ENCODE results near the gene C16orf74. TPM values are rescaled to one million over a fixed set of nuclear protein-coding genes. Genes with fewer than 3 reads are reported as not detected.

C16orf74 gene
- polyA plus RNA-seq, 6 donors from 2014 or later = 106 to 243 (median 143) TPM

- Mint-ChIP-seq H3K27me3 (no peaks in the 10 kb centered on the region), H3K4me1 (peaks cover 14 to 32% (median 24%) of the 10 kb centered on the region in 3 donors), H3K4me3 (no peak overlapping the region), H3K27ac (no peak overlapping the region), H3K9me3 (no peaks in the 10 kb centered on the region), H3K36me3 (no peaks in the 10 kb centered on the region)
- DNase-seq (no peak), ATAC-seq (ENCODE audit: low read depth in 2 of 2) (no peak)
These were observed 14.9 kb upstream of the C16orf74 start for GRCh38 chr16:85765767-85766166.

DNA sequence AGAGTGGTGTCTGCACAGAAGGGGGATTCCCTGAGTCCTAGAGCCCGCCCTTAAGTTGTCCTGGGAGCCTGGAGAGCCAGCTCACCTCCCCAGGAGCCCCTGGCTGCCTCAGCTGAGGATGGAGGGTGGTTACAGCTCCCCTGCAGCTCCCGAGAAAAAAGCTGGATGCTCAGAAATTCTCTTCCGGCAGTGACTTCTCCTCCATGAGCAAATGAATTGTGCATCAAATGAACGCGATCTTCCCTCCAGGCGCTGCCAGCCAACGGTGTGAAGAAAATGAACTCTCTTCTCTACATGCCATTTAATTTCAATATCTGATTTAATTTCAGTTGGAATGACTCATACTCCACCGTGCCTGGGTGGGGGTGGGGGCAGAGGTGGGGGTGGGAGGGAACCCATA lies 14.3 kb upstream of the C16orf74 start:
- ATAC-seq (ENCODE audit: low read depth in 2 of 2) = no peak
- Mint-ChIP-seq H3K27me3 (no peaks in the 10 kb centered on the region), H3K4me3 (peak overlapping the region in 1 of 8 donors; percentile 30), H3K36me3 (no peaks in the 10 kb centered on the region), H3K9me3 (no peaks in the 10 kb centered on the region), H3K4me1 (peaks cover 17 to 36% (median 29%) of the 10 kb centered on the region in 3 donors), H3K27ac (no peak overlapping the region)
- no peak for DNase-seq

DNA sequence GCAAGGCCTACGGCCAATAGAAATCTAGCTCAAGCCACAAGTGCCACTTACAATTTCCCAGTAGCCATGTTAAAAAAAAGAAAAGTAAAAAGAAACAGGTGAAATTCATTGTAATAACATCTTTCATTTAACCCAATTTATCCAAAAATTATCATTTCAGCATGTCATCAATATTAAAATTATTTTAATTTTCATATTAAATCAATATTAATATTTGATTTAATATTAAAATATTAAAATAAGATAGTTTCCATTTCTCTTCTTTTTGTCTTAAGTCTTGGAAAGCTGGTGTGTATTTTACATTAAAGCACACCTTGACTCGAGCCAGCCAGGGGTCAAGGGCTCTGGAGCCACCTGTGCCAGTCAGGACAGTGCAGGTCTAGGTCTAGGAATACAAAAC lies 12.7 kb upstream of the C16orf74 start:
- DNase-seq (no peak), ATAC-seq (ENCODE audit: low read depth in 2 of 2) (no peak)
- peaks cover 0 to 10% (median 6%) of the 10 kb centered on the region in 7 donors for H3K9me3 Mint-ChIP-seq
- peaks cover 0 to 8% of the 10 kb centered on the region in 2 donors for H3K36me3 Mint-ChIP-seq
- peaks cover 31 to 52% (median 45%) of the 10 kb centered on the region in 3 donors for H3K4me1 Mint-ChIP-seq
- no peaks in the 10 kb centered on the region for H3K27me3 Mint-ChIP-seq
- H3K27ac Mint-ChIP-seq = peak overlapping the region in 2 of 6 donors; percentile 15 to 69
- H3K4me3 Mint-ChIP-seq = peak overlapping the region in 1 of 8 donors; percentile 30

DNA sequence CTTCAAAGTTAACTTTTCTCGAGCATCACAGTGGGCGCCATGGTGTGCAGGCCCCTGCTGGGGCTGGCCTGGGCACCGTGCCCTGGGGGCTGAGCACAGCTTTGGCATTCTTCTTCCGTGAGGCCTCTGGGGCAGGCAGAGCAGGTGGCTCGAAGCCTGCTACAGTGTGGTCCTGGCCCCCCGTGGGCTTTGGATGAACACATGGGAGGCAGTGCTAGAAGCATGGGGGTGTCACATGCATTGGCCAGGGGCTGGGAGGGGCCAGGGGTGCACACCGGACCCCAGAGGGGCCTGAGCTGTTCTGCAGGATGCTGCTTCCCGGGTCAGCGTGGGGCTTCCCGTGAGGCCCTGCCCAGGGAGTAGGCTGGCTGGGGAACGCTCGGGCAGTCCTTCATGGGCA lies 12.1 kb upstream of the C16orf74 start:
- no peak overlapping the region for H3K27ac Mint-ChIP-seq
- peaks cover 0 to 8% of the 10 kb centered on the region in 2 donors for H3K36me3 Mint-ChIP-seq
- H3K27me3 Mint-ChIP-seq = no peaks in the 10 kb centered on the region
- H3K4me3 Mint-ChIP-seq = no peak overlapping the region
- peaks cover 0 to 11% (median 6%) of the 10 kb centered on the region in 7 donors for H3K9me3 Mint-ChIP-seq
- DNase-seq (no peak), ATAC-seq (ENCODE audit: low read depth in 2 of 2) (no peak)
- H3K4me1 Mint-ChIP-seq = peaks cover 34 to 58% (median 50%) of the 10 kb centered on the region in 3 donors

DNA sequence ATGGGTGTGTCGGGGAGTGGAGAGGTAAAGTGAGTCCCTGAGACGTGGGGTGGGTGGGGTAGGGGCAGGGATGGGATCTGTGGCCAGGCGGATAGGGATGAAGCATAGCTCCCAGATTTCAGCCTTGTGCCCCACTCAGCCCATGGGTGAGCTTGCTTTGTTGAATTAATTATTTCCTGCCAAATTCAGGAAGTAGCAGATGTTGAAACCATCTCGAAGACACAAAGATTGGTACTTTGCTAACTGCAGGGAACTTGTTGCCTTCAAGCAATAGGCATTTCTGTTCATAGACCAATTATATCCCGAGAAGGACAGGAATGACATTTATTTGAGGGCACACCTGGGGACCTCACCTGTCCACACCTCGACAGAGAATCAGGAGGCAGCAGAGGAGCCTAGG lies 11.0 kb upstream of the C16orf74 start:
- peak overlapping the region in 6 of 8 donors; percentile 57 to 82 (median 66) for H3K4me3 Mint-ChIP-seq
- ATAC-seq (ENCODE audit: low read depth in 2 of 2) (peak in 1 of 2 donors; percentile 27), DNase-seq (peak; percentile 43)
- no peaks in the 10 kb centered on the region for H3K27me3 Mint-ChIP-seq
- peaks cover 43 to 65% (median 47%) of the 10 kb centered on the region in 3 donors for H3K4me1 Mint-ChIP-seq
- peak overlapping the region in 4 of 6 donors; percentile 49 to 93 (median 80) for H3K27ac Mint-ChIP-seq
- peaks cover 0 to 8% of the 10 kb centered on the region in 2 donors for H3K36me3 Mint-ChIP-seq
- H3K9me3 Mint-ChIP-seq = peaks cover 0 to 13% (median 6%) of the 10 kb centered on the region in 7 donors

DNA sequence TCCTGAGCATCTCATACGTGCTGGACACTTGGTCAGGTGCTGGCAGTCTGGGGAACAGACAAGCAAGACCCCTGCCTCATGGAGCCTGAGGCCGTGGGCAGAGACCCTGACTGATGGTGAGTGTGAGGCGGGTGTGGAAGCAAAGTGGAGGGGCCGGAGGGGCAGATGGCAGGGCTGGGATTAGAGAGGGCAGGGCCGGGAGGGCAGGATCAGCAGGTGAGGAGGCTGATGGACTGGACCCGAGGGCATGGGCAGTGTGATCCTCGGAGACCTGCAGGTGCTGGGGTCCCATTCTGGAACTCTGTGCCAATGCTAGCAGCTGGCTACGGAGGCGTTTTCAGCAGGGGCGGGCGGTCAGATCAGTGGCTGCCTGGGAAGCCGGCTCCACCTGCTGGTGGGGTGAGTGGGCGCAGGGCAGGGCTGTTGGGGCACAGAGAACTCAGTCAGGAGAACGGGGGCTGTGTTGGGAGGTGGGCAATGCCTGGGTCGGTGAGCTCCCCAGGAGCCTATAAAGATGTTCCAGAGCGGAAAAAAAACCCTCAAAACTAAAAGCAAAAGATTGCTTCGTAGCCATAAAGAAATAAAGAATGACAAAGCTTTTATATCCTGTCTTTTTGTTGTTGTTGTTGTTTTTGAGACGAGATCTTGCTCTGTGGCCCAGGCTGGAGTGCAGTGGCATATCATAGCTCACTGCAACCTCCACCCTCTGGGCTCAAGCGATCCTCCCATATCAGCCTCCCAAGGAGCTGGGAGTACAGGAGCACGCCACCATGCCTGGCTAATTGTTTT lies 8.9 kb upstream of the C16orf74 start:
- Mint-ChIP-seq H3K4me3 (peak overlapping the region; percentile 71 to 89 (median 82)), H3K9me3 (peaks cover 0 to 13% (median 6%) of the 10 kb centered on the region in 7 donors), H3K4me1 (peaks cover 57 to 80% (median 63%) of the 10 kb centered on the region in 3 donors), H3K27me3 (no peaks in the 10 kb centered on the region), H3K27ac (peak overlapping the region; percentile 36 to 100 (median 100)), H3K36me3 (peaks cover 0 to 8% of the 10 kb centered on the region in 2 donors)
- ATAC-seq (ENCODE audit: low read depth in 2 of 2) (peak in 1 of 2 donors; percentile 8), DNase-seq (peak; percentile 64)

DNA sequence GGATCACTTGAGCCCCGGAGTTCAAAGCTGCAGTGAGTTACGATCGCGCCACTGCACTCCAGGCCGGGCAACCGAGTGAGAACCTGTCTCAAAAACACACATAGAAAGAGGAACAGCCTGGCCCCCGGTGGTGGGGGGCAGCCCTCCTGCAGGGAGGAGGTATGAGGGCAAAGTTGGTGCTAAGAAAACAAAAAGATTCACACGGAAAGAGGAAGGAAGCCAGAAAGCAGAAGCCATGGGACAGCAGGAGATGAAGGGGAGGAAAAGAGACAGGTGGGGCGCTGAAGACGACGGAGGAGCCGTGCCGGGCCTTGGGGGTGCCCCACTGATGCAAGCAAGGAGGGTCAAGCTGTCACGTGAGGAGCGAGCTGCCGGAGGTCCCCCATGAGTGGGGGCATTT lies 8.2 kb upstream of the C16orf74 start:
- H3K4me1 Mint-ChIP-seq = peaks cover 64 to 86% (median 70%) of the 10 kb centered on the region in 3 donors
- DNase-seq (peak; percentile 86), ATAC-seq (ENCODE audit: low read depth in 2 of 2) (peak; percentile 27 to 35)
- peaks cover 0 to 13% (median 6%) of the 10 kb centered on the region in 7 donors for H3K9me3 Mint-ChIP-seq
- peaks cover 0 to 8% of the 10 kb centered on the region in 2 donors for H3K36me3 Mint-ChIP-seq
- peak overlapping the region; percentile 89 to 100 (median 100) for H3K27ac Mint-ChIP-seq
- peak overlapping the region; percentile 71 to 89 (median 82) for H3K4me3 Mint-ChIP-seq
- H3K27me3 Mint-ChIP-seq = no peaks in the 10 kb centered on the region

- ATAC-seq (ENCODE audit: low read depth in 2 of 2) = peak; percentile 9 to 11
These were observed 6.5 kb upstream of the C16orf74 start for GRCh38 chr16:85757341-85757822.

GRCh38 chr16:85755929-85756768 lies 5.3 kb upstream of the C16orf74 start:
- DNase-seq (peak; percentile 87), ATAC-seq (ENCODE audit: low read depth in 2 of 2) (peak; percentile 64 to 68)
- no peaks in the 10 kb centered on the region for H3K27me3 Mint-ChIP-seq
- peaks cover 75 to 95% (median 86%) of the 10 kb centered on the region in 3 donors for H3K4me1 Mint-ChIP-seq
- peaks cover 0 to 8% of the 10 kb centered on the region in 2 donors for H3K36me3 Mint-ChIP-seq
- H3K27ac Mint-ChIP-seq = peak overlapping the region; percentile 99 to 100 (median 100)
- H3K4me3 Mint-ChIP-seq = peak overlapping the region; percentile 83 to 96 (median 91)
- peaks cover 0 to 13% (median 6%) of the 10 kb centered on the region in 7 donors for H3K9me3 Mint-ChIP-seq

More at GRCh38 chr16:85757341-85757822, 6.5 kb upstream of the C16orf74 start:
- Mint-ChIP-seq H3K4me1 (peaks cover 77 to 97% (median 86%) of the 10 kb centered on the region in 3 donors), H3K27me3 (no peaks in the 10 kb centered on the region), H3K27ac (peak overlapping the region; percentile 99 to 100 (median 100)), H3K4me3 (peak overlapping the region in 7 of 8 donors; percentile 83 to 96 (median 90)), H3K36me3 (peaks cover 0 to 8% of the 10 kb centered on the region in 2 donors), H3K9me3 (peaks cover 0 to 13% (median 6%) of the 10 kb centered on the region in 7 donors)
- peak; percentile 63 for DNase-seq

- peak overlapping the region; percentile 78 to 96 (median 92) for H3K4me3 Mint-ChIP-seq
- H3K36me3 Mint-ChIP-seq = peaks cover 0 to 7% of the 10 kb centered on the region in 2 donors
- H3K4me1 Mint-ChIP-seq = peaks cover 70 to 88% (median 80%) of the 10 kb centered on the region in 3 donors
- peak overlapping the region; percentile 57 to 100 (median 100) for H3K27ac Mint-ChIP-seq
- no peaks in the 10 kb centered on the region for H3K27me3 Mint-ChIP-seq
- peak in 1 of 2 donors; percentile 7 for ATAC-seq (ENCODE audit: low read depth in 2 of 2)
- DNase-seq = peak; percentile 80
- H3K9me3 Mint-ChIP-seq = peaks cover 0 to 11% (median 5%) of the 10 kb centered on the region in 7 donors
These were observed 3.5 kb upstream of the C16orf74 start for GRCh38 chr16:85754413-85754812.

GRCh38 chr16:85753976-85754375 lies 3.1 kb upstream of the C16orf74 start:
- Mint-ChIP-seq H3K27ac (peak overlapping the region; percentile 69 to 100 (median 100)), H3K36me3 (peaks cover 0 to 2% of the 10 kb centered on the region in 2 donors), H3K4me1 (peaks cover 65 to 86% (median 75%) of the 10 kb centered on the region in 3 donors), H3K27me3 (no peaks in the 10 kb centered on the region), H3K4me3 (peak overlapping the region; percentile 78 to 96 (median 92)), H3K9me3 (peaks cover 0 to 7% (median 2%) of the 10 kb centered on the region in 7 donors)
- DNase-seq (no peak), ATAC-seq (ENCODE audit: low read depth in 2 of 2) (no peak)

GRCh38 chr16:85753559-85753958 lies 2.7 kb upstream of the C16orf74 start:
- peak overlapping the region; percentile 69 to 100 (median 100) for H3K27ac Mint-ChIP-seq
- H3K4me3 Mint-ChIP-seq = peak overlapping the region; percentile 41 to 96 (median 87)
- ATAC-seq (ENCODE audit: low read depth in 2 of 2) (no peak), DNase-seq (no peak)
- H3K4me1 Mint-ChIP-seq = peaks cover 63 to 83% (median 74%) of the 10 kb centered on the region in 3 donors
- peaks cover 0 to 3% (median 0%) of the 10 kb centered on the region in 7 donors for H3K9me3 Mint-ChIP-seq
- no peaks in the 10 kb centered on the region for H3K36me3 Mint-ChIP-seq
- no peaks in the 10 kb centered on the region for H3K27me3 Mint-ChIP-seq

Measured in naive B cell (primary cell).